Adrenal gland (tissue), 12 donors: ENCODE data around the gene AFAP1. TPM values are rescaled to one million over a fixed set of nuclear protein-coding genes. Genes with fewer than 3 reads are reported as not detected.
"Not testable (repeated sequence)": the region's sequence is repeated elsewhere in the genome, so short reads cannot be mapped to it uniquely, and the experiment has no call there.

Experiments
- DNase-seq, 7 donors: peaks; one replicate each; pipeline ENCODE4 v3.0.0-alpha.2; 2019 to 2020
- H3K27ac ChIP-seq, 5 donors: fragments of 200-600 bp; sonication (generic) in 4 of 5; 1 replicate in 3 of 5; 2 replicates in 2 of 5; pipeline versions ENCODE4 v1.5.1 to v1.8.0; 2016 to 2020; ENCODE audit warnings: mild to moderate bottlenecking in 1 of 5
- H3K27me3 ChIP-seq: fragments of 200-600 bp; 2 replicates; pipeline ENCODE4 v1.8.0; 2021
- H3K36me3 ChIP-seq, 2 donors: fragments of 200-600 bp; replicated peaks in 1 of 2; 1 replicate in 1 of 2; 2 replicates in 1 of 2; pipeline versions ENCODE4 v1.5.1 to v1.8.0; 2018 to 2022
- H3K4me1 ChIP-seq, 2 donors: fragments of 200-600 bp; replicated peaks in 1 of 2; 1 replicate in 1 of 2; 2 replicates in 1 of 2; pipeline versions ENCODE4 v1.5.1 to v1.8.0; 2018 to 2021
- H3K4me3 ChIP-seq, 4 donors: fragments of 200-600 bp; sonication (generic) in 3 of 4; one replicate each; pipeline ENCODE4 v1.5.1; 2016 to 2018
- H3K9me3 ChIP-seq, 3 donors: fragments of 200-600 bp; sonication (generic) in 1 of 3; replicated peaks in 1 of 3; 1 replicate in 2 of 3; 2 replicates in 1 of 3; pipeline versions ENCODE4 v1.5.1 to v1.8.0; 2016 to 2021
- POLR2A ChIP-seq, 2 donors: fragments of 450-650 bp; IDR thresholded peaks; one replicate each; pipeline ENCODE4 v1.6.1; 2017; ENCODE audit warnings: antibody characterized with exemption in 2 of 2, mild to moderate bottlenecking in 2 of 2, moderate library complexity in 1 of 2
- WGBS, 4 donors: extraction: QIAGEN DNeasy Blood & Tissue Kit in 2 of 4; methylation state at CpG; one replicate each; pipeline versions ENCODE4 v1.1.5 to v1.1.7; 2013 to 2017; 5-methylcytosine and 5-hydroxymethylcytosine counted together
- intact Hi-C, 2 donors: fragments of 100-400 bp; cut with DNase I; formaldehyde crosslinking; loops; one replicate each; pipeline versions ENCODE4 v1.14.1 to v1.15.0; 2022 to 2023
- polyA plus RNA-seq, 3 donors: library from polyadenylated mRNA; stranded (reverse); fragments of 200-250 nt in 2 of 3; fragments of 350-450 nt in 1 of 3; fragmentation: Illumina TruSeq in 1 of 3; extraction: RNeasy Lipid Tissue Mini Kit (QIAGEN cat#74804) in 1 of 3; gene quantifications; one replicate each; pipeline ENCODE4 v1.2.3, GENCODE V29; 2013 to 2014
- total RNA-seq, 9 donors: library from RNA; depleted of rRNA in 4 of 9; stranded (reverse); fragments of >200 nt in 4 of 9; fragments of 120-200 nt in 1 of 9; fragmentation: NEBNext Ultra II Directional in 1 of 9; extraction: Animal tissue kit (Norgen Biotek cat#: 25700) in 1 of 9; gene quantifications; one replicate each; pipeline versions ENCODE4 v1.1.0 to v1.2.4, GENCODE V29; 2013 to 2023
- TF ChIP-seq, protein P1 (sequence below), 6 experiments: fragments of 450-650 bp in 4 of 6; fragments of 200-600 bp in 2 of 6; sonication (generic) in 1 of 6; IDR thresholded peaks; 1 replicate in 5 of 6; 2 replicates in 1 of 6; pipeline versions ENCODE4 v1.5.1 to v1.8.0; 2016 to 2021; ENCODE audit warnings: antibody characterized with exemption in 6 of 6, mild to moderate bottlenecking in 2 of 6, moderate library complexity in 1 of 6
- donor health status: healthy with polysubstance abuse.
- donor health status: Bipolar disorder and iron deficiency.
- donor health status: DM: yes; HTN: yes; CAD: no.
- donor health status: DM: no; HTN: no; CAD: no.
- donor health status: DM: no; HTN: no; CAD: no.
- donor health status: DM: yes; HTN: yes; CAD: no.

The AFAP1 gene
- total and polyA plus RNA-seq, 12 donors: 3.3 to 16.1 (median 9.8) TPM

DNA sequence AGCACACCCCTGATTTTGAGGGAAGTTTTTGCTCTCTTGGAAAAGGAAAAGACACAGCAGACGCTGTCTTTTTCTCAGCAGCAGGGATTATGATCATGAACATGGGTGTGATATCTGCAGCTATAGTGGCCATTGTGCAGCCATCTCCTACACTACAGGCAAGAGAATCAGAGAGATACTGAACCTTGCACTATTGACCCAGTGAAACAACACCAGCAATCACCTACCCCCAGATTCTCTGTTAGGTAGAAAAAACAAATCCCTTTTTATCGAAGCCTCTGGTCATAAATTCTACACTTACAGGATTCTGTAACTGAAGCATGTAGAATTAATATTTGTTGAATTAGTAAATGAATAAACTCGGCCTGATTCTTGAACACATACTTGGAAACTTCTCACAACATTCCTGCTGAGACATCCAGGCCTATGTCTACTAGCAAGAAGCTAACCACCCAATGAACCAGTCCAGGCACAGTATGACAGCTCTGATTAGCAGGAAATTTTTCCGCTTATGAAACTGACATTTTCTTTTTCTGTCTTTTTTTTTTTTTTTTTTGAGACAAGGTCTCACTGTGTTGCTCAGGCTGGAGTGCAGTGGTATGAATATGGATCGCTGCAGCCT is 5.0 kb upstream of the AFAP1 start:
- no peaks in the 10 kb centered on the region for H3K36me3 ChIP-seq
- H3K27me3 ChIP-seq: no peaks in the 10 kb centered on the region
- intact Hi-C loops: no loop called here
- WGBS, 4 donors: 83 to 93% (median 90%) methylated on average over 5 of the region's 5 CpGs
- no peak overlapping the region for H3K27ac ChIP-seq
- no peaks in the 10 kb centered on the region for H3K9me3 ChIP-seq
- DNase-seq: no peak
- H3K4me3 ChIP-seq: no peak overlapping the region
- TF ChIP-seq, protein P1, sequence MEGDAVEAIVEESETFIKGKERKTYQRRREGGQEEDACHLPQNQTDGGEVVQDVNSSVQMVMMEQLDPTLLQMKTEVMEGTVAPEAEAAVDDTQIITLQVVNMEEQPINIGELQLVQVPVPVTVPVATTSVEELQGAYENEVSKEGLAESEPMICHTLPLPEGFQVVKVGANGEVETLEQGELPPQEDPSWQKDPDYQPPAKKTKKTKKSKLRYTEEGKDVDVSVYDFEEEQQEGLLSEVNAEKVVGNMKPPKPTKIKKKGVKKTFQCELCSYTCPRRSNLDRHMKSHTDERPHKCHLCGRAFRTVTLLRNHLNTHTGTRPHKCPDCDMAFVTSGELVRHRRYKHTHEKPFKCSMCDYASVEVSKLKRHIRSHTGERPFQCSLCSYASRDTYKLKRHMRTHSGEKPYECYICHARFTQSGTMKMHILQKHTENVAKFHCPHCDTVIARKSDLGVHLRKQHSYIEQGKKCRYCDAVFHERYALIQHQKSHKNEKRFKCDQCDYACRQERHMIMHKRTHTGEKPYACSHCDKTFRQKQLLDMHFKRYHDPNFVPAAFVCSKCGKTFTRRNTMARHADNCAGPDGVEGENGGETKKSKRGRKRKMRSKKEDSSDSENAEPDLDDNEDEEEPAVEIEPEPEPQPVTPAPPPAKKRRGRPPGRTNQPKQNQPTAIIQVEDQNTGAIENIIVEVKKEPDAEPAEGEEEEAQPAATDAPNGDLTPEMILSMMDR (IDR thresholded peaks at IDR 0.05): no peak
- TF ChIP-seq POLR2A (IDR thresholded peaks at IDR 0.05): no peak
- peaks cover 0 to 4% of the 10 kb centered on the region in 2 donors for H3K4me1 ChIP-seq

DNA sequence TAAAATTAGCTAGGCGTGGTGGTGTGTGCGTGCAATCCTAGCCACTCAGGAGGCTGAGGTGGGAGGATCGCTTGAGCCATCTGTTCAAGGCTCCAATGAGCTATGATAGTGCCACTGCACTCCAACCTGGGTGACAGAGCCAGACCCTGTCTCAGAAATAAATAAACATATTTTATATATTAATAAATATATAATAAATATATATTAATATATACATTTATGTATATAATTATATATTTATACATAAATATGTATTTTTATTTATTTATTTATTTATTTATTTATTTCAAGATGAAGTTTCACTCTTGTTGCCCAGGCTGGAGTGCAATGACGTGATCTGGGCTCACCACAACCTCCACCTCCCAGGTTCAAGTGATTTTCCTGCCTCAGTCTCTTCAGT is 4.0 kb upstream of the AFAP1 start:
- intact Hi-C loops, H3K4me1 ChIP-seq: not testable (repeated sequence)
- WGBS, 4 donors: 94 to 97% (median 96%) methylated on average over 4 of the region's 4 CpGs

DNA sequence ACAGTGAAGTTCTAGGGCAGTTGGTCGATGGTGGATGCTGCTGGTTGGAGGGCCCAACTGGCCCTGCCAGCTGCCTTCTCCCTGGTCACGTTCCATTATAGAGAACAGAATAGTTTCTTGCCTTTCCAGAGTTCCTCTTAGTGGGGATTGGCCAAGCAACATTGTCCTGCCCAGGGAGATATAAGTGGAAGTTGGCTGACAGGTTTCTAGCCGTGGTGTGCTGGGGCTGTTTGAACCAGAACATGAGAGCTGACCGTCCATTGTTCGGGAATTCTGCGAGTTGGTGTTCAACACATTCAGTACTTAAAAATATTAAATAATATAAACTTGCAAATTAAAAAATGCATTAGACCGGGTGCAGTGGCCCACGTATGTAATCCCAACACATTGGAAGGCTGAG is 3.5 kb upstream of the AFAP1 start:
- no peaks in the 10 kb centered on the region for H3K36me3 ChIP-seq
- H3K27ac ChIP-seq: no peak overlapping the region
- H3K4me1 ChIP-seq: peaks cover 0 to 3% of the 10 kb centered on the region in 2 donors
- WGBS, 4 donors: 91 to 96% (median 96%) methylated on average over 8 of the region's 8 CpGs
- H3K9me3 ChIP-seq: no peaks in the 10 kb centered on the region
- intact Hi-C loops: no loop called here
- no peak for DNase-seq
- no peak overlapping the region for H3K4me3 ChIP-seq
- TF ChIP-seq POLR2A (IDR thresholded peaks at IDR 0.05): no peak
- TF ChIP-seq, protein P1 (IDR thresholded peaks at IDR 0.05): no peak
- no peaks in the 10 kb centered on the region for H3K27me3 ChIP-seq

More for the DNA sequence above, 4.0 kb upstream of the AFAP1 start:
- H3K27me3 ChIP-seq, H3K9me3 ChIP-seq, DNase-seq, H3K4me3 ChIP-seq, H3K36me3 ChIP-seq, H3K27ac ChIP-seq: not testable (repeated sequence)

DNA sequence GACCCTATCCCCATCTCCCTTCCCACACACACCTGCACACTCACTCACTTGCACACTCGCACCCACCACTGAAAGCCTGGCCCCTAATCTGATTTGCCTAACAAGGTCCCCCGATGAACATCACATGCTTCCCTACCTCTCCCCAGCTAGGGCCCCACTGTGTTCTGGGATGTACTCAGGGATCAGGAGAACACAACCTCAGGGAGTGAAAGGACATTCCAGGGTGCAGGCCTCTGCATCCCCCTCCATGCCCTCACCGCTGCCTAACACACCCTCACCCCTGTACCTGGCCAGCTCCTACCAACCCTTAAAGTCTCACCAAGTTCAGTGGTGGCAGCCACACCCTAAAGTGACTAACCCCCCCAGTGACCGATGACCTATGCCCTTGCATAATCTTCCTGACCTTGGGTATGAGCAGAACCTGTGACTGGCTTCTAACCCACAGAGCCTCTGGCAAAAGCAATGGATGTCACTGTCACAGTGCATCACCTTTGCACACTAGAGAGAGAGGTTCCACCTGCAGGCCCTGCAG is 2.4 kb upstream of the AFAP1 start:
- intact Hi-C loops: no loop called here
- DNase-seq: no peak
- WGBS, 4 donors: 80 to 89% (median 81%) methylated on average over 4 of the region's 4 CpGs

More for the DNA sequence above, 2.4 kb upstream of the AFAP1 start:
- Histone ChIP-seq H3K27me3 (no peaks in the 10 kb centered on the region), H3K27ac (no peak overlapping the region), H3K4me1 (peaks cover 0 to 8% of the 10 kb centered on the region in 2 donors), H3K4me3 (no peak overlapping the region), H3K9me3 (no peaks in the 10 kb centered on the region), H3K36me3 (no peaks in the 10 kb centered on the region)
- no peak for TF ChIP-seq POLR2A (IDR thresholded peaks at IDR 0.05)
- TF ChIP-seq, protein P1 (IDR thresholded peaks at IDR 0.05): no peak
